NCI-H446 treated with DMSO at 0.1 percent for 48 hours (cell line): ENCODE measurements around the gene HPD.
"Not testable (repeated sequence)": the region's sequence is repeated elsewhere in the genome, so short reads cannot be mapped to it uniquely, and the experiment has no call there.

ENCODE experiments used
- DNase-seq: peaks from one replicate; lab custom pipeline; 2025; lab: John Stamatoyannopoulos, UW

HPD gene

DNA sequence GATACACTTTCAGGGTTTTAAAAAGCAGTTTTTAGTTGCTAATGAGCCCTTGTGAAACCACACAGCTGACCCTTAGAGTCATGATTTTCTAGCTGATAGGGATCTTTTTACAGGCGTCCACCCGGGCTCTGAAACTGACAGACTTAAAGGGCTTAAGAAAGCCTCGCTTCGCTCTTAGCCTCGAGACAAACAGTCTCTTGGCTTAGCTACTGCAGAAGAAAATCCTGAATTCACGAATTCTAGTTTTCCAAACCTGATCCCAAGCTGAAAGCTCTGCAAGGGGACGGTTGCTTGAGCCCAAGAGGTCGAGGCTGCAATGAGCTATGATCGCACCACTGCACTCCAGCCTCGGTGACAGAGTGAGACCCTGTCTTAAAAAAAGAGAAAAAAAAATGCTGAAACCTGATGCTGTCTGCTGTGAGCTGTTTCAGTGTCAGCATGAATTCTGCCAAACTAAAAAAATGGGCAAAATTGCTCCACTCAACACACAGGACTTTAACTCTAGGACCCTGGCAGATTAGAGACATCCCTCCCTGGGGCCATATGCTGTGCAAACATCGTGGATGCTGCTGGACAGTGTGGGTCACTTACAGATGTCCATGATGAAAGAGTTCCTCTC lies 3.1 kb upstream of the HPD start:
- no peak for DNase-seq

DNA sequence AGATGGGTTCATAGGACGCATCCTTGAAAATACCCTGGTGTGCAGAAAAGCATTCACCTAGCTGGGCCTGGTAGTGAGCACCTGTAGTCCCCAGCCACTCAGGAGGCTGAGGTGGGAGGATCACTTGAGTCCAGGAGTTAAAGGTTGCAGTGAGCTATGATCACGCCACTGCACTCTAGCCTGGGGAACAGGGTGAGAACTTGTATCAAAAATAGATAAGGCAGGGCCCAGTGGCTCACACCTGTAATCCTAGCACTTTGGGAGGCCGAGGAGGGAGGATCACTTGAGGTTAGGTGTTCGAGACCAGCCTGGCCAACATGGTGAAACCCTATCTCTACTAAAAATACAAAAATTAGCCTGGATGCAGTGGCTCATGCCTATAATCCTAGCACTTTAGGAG lies 2.0 kb upstream of the HPD start:
- DNase-seq, result not testable (repeated sequence)

DNA sequence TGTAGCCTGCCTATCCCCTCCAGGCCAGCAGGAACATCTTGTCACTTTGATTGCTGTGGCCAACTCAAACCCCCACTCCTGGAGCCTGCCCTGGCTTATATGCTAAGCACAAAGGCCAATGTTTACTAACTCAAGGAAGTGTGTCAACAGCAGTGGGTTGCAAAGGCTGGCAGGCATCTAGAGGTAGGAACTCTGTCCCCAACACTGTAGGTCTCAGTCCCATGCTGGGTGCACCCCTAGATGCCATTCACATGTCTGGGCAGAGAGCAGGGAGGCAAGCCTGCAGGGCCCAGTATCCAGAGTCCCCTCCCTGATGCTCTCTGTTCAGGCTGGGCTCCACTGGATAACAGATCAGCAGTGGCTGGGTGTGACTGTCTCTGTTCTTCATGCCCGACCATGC lies 1.6 kb upstream of the HPD start:
- DNase-seq, result no peak

DNA sequence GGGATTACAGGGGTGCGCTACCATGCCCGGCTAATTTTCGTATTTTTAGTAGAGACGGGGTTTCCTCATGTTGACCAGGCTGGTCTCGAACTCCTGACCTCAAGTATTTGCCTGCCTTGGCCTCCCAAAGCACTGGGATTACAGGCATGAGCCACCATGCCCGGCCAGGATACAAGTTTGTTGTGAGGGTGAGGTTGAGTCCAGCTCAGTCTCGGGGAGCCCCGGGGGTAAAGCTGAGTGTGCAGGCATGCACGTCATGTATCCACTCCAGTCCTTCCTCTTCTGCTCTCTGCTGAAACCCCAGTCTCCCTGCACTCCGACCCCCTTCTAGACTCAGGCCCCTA lies 369 bp downstream of the HPD start:
- no peak for DNase-seq

DNA sequence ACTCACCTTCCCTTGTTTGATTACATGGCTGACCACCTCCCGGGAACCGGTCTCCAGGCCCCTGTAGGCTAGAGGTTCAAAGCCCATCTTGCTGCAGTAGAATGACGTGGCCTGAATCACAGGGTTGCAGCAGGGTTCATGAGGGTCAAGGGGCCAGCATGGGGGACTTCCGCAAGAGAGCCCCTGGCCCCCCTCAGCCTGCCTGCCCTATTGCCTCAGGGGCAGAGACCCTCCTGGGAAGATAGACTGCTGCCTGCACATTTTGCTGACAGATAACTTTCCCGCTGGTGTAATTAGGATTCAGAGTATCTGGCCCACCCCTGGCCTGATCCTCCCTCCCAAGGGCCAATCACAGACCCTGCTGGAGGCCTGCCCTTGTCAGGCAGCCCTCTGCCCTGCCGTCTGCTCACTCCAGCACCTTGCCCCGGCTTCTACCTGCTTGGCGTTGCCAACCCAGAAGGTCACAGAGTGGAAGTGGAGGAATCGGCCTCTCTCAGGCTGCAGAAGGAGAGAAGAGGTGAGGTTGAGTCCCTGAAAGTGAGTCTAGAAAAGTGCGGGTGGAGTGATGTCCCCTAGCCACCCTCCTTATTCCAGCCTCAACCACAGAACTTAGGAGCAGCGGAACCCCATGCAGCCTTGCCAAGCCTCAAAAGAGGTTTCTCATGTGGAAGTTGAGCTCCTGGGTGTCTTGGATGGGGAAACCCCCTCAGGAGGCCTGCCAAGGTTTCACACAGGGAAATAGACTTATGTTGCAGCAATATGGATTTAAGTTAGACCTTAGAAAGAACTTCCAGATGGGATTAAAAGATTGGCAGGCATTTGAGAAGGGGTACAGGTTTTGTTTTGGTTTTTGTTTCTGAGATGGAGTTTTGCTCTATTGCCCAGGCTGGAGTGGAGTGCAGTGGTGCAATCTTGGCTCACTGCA lies 1.1 kb downstream of the HPD start:
- no peak for DNase-seq

DNA sequence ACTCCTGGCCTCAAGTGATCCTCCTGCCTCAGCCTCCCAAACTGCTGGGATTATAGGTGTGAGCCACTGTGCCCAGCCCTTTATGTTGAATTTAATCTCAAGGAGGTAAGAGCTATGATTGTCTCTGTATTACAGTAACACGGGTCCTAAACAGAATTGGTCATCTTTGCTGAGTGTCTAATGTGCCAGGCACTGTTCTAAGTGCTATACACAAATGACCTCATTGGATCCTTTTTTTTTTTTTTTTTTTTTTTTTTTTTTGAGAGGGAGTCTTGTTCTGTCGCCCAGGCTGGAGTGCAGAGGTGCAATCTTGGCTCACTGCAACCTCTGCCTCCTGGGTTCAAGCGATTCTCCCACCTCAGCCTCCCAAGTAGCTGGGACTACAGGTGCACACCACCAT lies 6.3 kb downstream of the HPD start:
- not testable (repeated sequence) for DNase-seq

DNA sequence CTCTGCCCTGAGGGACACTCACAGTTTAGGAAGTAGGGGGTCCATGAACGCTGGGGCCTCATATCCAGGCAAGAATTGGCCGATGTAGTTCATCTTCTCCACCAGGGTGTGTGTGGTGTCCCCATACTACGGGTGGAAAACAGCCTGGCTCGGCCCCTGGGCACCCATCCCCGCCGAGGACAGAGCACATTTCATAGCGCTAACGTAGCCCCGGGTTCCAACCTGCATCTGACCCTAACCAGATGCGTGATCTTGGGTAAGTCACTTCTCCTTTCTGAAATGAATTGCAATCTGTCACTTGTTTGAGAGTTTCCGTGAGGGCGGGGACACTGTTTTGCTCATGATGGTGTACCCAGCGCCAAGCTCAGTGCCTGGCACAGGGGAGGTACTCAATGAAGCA lies 9.0 kb downstream of the HPD start:
- DNase-seq, result no peak

DNA sequence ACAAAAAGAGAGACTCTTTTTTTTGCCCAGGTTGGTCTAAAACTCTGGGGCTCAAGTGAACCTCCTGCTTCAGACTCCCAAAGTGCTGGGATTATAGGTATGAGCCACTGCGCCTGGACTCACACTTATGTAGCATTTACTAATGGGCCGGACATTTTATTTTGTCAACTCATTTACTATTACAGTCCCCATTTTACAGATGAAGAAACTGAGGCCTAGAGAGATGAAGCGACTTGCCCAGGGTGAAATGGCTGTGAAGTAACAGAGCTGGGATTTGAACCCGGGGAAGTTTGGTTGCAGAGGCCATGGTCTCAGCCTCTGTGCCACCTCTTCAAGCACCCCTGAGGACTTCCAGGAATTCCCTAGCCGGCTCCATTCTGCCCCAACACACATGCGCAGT lies 9.4 kb downstream of the HPD start:
- no peak for DNase-seq

DNA sequence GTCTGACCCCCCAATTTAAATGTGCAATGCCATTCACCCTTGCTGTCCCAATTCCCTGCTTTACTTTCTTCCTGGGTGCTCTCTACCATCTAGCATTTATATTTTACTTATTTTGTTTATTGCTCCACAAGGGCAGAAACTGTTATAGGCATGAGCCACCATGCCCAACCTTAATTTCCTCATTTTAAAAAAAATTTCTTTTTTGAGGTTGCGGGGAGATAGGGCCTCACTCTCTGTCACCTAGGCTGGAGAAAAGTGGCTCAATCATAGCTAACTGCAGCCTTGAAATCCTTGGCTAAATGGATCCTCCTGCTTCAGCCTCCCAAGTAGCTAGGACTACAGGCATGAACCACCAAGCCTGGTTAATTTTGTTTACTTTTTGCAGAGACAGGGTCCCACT lies 13.0 kb downstream of the HPD start:
- no peak for DNase-seq

DNA sequence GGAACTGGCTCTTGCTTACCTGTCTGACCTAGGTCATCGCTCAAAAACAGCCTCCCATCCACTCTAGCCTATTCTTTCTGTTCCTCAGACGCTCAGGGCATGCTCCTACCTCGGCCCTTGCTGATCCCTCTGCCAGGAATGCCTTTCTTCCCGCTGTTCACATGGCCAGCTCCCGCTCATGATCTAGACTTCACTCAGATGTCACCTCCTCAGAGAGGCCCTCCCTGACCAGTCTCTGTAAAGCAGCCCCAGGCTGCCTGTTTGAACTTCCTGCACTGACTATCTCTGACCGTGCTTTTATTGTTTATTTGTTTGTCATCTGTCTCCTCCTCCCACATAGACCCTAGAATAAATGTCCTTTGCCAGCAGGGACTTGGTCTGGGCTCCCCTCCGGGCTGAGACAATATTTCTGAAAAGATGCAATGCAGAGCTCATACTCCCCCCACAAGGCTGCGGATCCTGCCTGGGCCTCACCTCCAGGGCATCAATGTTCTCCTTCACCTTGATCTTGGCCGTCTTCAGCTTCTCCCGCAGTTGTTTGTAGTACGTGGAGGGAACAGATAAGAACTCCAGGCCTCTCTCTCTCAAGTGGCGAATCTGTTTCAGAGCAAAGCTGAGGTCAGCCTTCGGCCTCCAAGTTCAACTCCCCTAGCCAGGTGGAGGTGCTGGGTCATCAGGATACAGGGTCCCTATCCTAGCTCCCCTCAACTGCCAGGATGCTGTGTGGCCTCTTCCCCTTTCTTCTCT lies 15.2 kb downstream of the HPD start:
- no peak for DNase-seq

DNA sequence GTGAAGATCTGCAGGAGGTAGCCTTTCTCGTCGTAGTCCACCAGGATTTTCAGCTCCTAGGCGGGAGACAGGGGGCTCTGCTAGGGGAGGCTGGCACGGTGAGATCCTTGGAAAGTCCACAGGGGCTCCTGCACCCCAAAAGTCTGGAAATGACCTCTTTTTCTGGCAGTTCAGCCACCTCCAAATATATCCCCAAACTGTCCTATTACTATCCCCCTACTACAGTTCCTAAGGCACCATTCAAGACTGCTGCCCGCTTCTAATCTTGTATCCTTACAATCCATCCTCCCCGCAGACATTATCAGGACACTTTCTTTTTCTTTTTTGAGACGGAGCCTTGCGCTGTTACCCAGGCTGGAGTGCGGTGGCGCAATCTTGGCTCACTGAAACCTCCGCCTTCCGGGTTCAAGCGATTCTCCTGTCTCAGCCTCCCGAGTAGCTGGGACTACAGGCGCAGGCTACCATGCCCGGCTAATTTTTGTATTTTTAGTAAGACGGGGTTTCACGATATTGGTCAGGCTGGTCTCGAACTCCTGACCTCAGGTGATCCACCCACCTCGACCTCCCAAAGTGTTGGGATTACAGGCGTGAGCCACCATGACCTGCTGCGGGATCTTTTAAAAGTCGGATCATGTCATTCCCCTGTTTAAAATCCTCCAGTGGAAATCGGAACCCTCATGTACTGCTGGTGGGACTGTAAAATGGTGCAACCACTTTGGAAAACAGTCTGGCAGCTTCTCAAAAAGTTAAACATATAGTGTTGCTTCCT lies 18.5 kb downstream of the HPD start:
- no peak for DNase-seq

DNA sequence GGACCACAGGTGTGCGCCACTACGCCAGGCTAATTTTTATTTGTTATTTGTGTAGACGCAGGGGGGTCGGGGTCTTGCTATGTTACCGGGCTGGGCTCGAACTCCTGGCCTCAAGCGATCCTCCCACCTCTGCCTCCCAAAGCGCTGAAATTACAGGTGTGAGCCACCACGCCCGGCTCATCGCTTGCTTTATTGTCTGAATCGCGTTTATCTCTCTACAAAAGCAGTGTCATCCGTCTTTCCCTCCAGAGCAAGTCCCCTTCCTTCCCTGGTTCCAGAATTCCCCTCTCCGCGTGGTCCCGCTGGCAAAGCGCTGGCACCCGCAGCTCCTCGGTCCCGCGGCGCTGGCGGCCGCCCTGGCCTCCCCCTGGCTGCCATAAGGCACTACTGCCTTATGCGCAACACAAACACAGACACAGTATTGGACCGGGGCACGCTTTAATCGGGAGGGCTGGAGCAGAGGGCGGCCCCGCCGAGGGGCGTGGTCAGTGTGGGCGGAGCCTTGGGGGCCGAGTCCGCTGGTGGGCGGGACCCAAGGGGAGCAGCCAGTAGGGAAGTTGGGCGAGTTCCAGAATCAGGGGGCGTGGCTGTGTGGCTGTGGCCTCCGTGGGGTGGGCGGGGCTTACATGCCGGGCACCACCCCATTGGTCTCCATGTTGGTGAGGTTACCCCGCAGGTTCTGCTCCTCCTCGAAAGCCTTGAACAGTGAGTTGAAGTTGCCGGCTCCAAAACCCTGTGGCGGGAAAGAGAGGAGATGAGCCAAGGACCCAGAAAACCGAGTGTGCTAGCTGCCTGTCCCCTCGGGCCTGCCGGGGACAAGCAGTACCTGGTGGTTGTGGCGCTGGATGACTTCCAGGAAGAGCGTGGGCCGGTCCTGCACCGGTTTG lies 19.3 kb downstream of the HPD start:
- peak; percentile 89 for DNase-seq

DNA sequence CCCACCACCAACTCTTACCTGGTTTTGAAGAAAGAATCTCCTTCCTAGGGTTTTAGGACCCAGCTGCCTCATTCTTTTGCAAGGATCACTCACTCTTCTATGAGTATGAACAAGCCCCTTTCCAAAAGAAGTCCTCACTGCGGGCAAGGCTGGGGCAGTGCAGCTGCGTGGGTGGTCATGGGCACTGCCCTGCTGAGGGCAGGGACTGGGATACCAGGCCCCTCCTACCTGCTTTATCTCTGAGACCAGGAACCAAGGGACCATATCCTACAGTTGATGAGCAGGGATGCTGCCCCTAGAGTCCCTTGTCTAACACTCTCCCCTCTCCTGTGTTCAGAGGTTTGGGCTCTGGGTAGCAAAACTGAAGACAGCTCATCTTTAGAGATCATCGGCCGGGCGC lies 20.5 kb downstream of the HPD start:
- DNase-seq, result no peak

DNA sequence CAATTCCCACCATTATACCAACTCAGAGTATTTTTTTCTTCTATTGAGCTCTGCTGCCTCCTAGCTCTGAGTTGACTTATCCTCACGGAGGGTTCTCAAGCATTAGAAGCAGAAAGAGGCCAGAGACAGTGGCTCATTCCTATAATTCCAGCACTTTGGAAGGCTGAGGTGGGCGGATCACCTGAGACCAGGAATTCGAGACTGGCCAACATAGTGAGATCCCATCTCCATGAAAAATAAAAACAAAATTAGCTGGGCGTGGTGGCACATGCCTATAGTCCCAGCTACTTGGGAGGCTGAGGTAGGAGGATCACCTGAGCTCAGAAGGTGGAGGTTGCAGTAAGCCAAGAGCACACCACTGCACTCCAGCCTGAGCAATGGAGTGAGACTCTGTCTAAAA lies 21.0 kb downstream of the HPD start:
- no peak for DNase-seq

DNA sequence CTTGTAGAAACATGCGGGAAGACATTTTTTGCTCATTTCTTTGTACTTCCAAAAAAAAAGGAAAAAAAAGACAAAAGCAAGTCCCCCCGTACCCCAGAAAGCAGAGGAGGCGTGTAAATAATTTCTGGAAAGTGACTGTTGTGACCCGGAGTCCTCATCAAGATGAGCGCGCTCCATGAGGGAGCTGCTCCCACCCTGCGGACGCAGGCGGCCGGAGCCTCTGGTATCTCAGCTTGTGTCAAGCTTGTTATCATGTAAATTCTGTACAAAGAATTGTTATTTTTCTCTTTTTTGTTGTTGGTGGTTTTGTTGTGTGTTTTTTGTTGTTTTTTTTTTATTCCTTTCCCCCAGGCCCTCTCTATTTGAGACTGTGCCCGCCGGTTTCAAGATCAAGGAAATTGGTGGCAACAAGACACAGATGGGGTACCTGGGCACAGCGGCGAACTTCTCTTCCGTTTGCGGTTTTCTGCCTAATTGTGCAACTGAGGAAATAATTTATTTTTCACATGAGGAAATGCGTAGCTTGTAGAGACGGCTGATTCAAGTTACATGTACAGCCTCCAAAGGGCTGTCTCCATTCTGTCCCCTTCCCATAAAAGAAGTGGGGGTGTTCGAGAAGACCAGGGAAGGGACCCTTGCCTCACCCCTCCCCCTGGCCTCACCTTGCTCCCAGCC lies 27.0 kb downstream of the HPD start:
- no peak for DNase-seq

DNA sequence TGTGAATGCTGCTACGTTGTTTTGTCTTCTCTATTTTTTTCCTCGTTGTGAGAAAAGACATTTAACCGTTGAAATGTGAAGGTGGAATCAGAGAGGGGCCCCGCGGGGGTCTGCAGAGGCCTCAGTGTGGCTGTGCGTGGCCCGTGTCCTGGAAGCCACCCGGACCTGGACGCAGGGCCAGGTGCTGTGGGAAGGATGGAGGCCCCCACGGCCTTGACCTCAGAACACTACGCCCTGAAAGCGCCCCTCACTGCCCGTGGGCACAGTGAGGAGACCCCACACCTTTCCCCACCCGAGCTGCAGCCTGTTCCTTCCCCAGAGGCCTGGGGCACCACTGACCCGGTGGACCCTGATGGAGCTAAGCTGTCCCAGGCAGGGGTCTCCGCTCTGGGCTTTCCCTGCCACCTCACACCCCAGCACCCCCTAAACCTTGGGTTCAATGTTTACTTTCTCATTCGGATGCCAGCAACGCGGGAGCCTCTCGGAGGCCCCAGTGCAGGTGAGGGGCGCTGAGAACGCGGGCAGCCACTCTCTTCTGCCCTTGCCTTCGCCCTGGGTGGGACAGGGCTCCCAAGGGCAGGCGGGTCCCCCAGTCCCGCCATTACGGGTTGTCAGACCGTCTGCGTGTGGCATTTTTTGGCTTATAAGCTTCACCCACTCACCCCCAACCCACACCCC lies 27.9 kb downstream of the HPD start:
- DNase-seq, result no peak

DNA sequence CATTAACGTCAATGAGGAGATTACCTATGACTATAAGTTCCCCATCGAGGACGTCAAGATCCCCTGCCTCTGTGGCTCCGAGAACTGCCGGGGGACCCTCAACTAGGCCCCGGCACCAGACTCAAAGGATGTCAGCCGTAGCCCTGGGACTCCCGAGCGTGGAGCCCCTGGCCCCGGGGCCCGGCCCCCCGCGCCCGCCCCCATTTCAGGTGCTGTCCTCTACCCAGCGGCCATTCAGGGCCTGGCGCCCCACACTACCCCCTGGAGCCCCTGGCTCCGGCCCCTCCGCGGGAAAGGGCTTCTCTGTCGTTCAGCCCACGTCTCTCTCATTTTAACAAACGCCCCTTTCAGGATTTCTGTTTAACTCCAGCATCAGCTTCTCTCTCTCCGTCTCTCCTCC lies 28.5 kb downstream of the HPD start:
- no peak for DNase-seq

DNA sequence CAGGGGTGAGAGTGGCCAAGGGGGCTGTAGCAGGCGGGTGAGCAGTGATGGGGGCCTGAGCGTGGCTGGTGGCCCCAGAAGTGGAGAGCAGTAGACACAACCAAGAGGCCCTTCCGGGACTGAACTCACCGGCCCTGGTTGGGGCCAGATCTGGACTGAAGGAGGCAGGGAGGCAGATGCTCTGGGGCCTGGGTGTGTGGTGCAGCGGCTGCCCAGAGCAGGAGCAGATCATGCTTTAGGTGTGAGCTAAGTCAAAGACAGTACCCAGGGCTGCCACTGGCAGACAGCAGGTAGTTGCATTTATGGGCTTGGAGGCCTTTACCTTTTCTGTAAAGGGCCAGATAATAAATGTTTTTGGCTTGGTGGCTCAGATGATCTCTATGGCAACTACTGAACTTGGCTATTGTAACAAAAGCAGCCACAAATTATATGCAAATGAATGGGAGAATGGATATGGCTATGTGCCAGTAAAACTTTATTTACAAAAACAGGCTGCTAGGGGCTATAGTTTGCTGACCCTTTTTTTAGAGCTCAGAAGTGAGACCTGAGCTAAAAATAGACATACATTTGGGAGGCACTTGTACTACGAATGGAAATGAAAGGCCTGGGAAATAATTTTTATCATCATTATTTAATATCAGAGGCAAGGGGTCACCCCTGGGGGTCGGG lies 29.3 kb downstream of the HPD start:
- DNase-seq, result no peak

DNA sequence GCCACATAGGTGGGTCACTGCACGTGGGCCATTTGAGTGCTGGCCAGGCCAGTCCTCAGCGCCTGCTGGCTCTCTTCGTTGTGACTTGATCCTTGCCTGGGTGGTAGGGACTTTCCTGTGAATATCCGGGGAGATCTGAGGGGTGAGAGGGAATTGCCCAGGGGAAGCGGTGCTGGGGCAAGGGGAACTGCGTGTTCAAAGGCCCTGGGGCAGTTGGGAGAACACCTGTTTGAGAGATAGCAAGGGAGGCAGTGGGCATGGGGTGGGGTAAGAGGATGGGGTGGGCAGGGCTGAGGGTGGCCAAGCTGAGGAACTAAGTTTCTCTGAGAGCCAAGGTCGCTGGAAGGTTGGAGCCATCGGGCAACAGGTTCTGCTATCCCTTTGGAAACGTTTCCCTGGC lies 29.8 kb downstream of the HPD start:
- no peak for DNase-seq

DNA sequence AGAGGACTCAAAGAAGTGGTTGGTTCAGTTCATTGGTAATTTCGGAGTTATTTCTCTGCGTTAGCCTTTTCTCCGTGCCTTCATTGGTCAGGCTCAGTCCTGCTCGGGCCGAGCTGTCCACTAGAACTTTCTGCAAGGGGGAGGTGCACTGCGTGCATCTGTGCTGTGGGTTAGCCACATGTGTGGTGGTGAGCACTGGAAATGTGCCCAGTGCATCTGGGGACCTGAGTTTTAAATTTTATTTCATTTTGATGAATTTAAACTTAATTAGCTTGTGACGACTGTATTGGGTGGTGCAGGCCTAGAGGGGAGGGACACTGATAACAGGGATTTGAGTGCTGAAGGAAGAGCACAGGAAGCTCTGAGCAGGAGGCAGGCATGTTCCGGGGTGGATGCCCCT lies 30.4 kb downstream of the HPD start:
- no peak for DNase-seq
